GM12878 (cell line): ENCODE measurements around the gene ISLR2. TPM values are rescaled to one million over a fixed set of nuclear protein-coding genes. Genes with fewer than 3 reads are reported as not detected.

ENCODE experiments used
- ATAC-seq: fragments of 200-7000 bp; cut with Tn5 transposase; 3 replicates; pipeline ENCODE4 v1.9.1; 2020; ENCODE audit warnings: mild to moderate bottlenecking, moderate library complexity
- BruUV-seq: library from RNA; stranded (reverse); fragments of 400-500 nt; replicated peaks from 2 replicates; lab custom pipeline; 2021; lab: Mats Ljungman, UMichigan
- CTCF ChIA-PET: fragments of 300-600 bp; sonication (Branson Sonifier 250); formaldehyde crosslinking; extraction: SDS; loops from one replicate; lab custom pipeline; 2021; ENCODE audit warnings: inconsistent platforms; lab: Yijun Ruan, JAX
- POLR2A ChIA-PET: fragments of 350-600 bp; formaldehyde crosslinking; extraction: SDS; loops from one replicate; lab custom pipeline; 2021; ENCODE audit warnings: inconsistent platforms; lab: Charles Lee
- RAD21 ChIA-PET: fragments of 300-600 bp; sonication (Branson Sonifier 250); formaldehyde crosslinking; loops from one replicate; lab custom pipeline; 2023; ENCODE audit warnings: antibody characterized with exemption; ENCODE audit not compliant: unreplicated experiment; lab: Charles Lee
- SMC1A ChIA-PET: fragments of 300-600 bp; sonication (Branson Sonifier 250); formaldehyde crosslinking; loops from one replicate; lab custom pipeline; 2023; ENCODE audit not compliant: unreplicated experiment, uncharacterized antibody; lab: Charles Lee
- DNase-seq: peaks from one replicate; pipeline ENCODE4 v3.0.0-alpha.2; 2011; ENCODE audit warnings: low read depth, low spot score
- FAIRE-seq: peaks from 3 replicates; lab custom pipeline; 2011; peaks lifted over from hg19 to GRCh38; lab: Jason Lieb, UNC
- H2AFZ ChIP-seq: 2 replicates; pipeline ENCODE4 v1.6.0; 2011; ENCODE audit warnings: low read depth, low read length, control low read depth; ENCODE audit not compliant: control insufficient read depth
- H3K27ac ChIP-seq: 2 replicates; pipeline ENCODE4 v1.5.1; 2011; ENCODE audit warnings: control low read depth; ENCODE audit not compliant: control insufficient read depth, insufficient read depth
- H3K27me3 ChIP-seq, 2 experiments: replicated peaks in 1 of 2; 2 replicates each; pipeline versions ENCODE4 v1.6.0 to v1.6.1; 2011; ENCODE audit warnings: low read length in 1 of 2; ENCODE audit not compliant: control insufficient read depth in 2 of 2, insufficient read depth in 2 of 2
- H3K36me3 ChIP-seq, 2 experiments: 2 replicates each; pipeline ENCODE4 v1.5.1; 2011; ENCODE audit warnings: low read length in 1 of 2; ENCODE audit not compliant: control insufficient read depth in 2 of 2, insufficient read depth in 2 of 2
- H3K4me1 ChIP-seq: 2 replicates; pipeline ENCODE4 v1.6.1; 2011; ENCODE audit warnings: mild to moderate bottlenecking, low read length, moderate library complexity, mixed read lengths; ENCODE audit not compliant: control insufficient read depth, insufficient read depth
- H3K4me2 ChIP-seq: 2 replicates; pipeline ENCODE4 v1.6.0; 2011; ENCODE audit warnings: control low read depth; ENCODE audit not compliant: control insufficient read depth, insufficient read depth
- H3K4me3 ChIP-seq: fragments of 200-600 bp; sonication (generic); 2 replicates; pipeline ENCODE4 v1.5.1; 2016
- H3K79me2 ChIP-seq: 2 replicates; pipeline ENCODE4 v1.6.0; 2011; ENCODE audit warnings: low read length; ENCODE audit not compliant: control insufficient read depth, insufficient read depth
- H3K9ac ChIP-seq: 2 replicates; pipeline ENCODE4 v1.8.0; 2011; ENCODE audit warnings: low read length, control low read depth, mixed read lengths; ENCODE audit not compliant: control insufficient read depth, insufficient read depth
- H3K9me3 ChIP-seq: replicated peaks from 3 replicates; pipeline ENCODE4 v1.5.1; 2011; ENCODE audit warnings: mild to moderate bottlenecking, low read length; ENCODE audit not compliant: control insufficient read depth, insufficient read depth
- H4K20me1 ChIP-seq: 2 replicates; pipeline ENCODE4 v1.6.0; 2011; ENCODE audit not compliant: control insufficient read depth, insufficient read depth
- EZH2 ChIP-seq: IDR thresholded peaks from 2 replicates; pipeline ENCODE4 v1.6.1; 2012; ENCODE audit warnings: low read depth, mild to moderate bottlenecking, control low read depth, inconsistent platforms, low read length, borderline replicate concordance; ENCODE audit not compliant: control insufficient read depth
- TCF3 ChIP-seq: IDR thresholded peaks from 2 replicates; pipeline ENCODE4 v1.6.1; 2012; ENCODE audit warnings: low read depth, mild to moderate bottlenecking, low read length, borderline replicate concordance; ENCODE audit not compliant: insufficient read depth
- WGBS: methylation state at CpG from one replicate; pipeline ENCODE4 v1.1.6; 2016; ENCODE audit warnings: low lambda C conversion rate; ENCODE audit not compliant: insufficient replicate concordance, insufficient coverage; ENCODE audit errors: missing lambda C conversion rate; 5-methylcytosine and 5-hydroxymethylcytosine counted together
- in situ Hi-C: fragments of 300-500 bp; cut with MboI; formaldehyde crosslinking; loops from 9 replicates; pipeline ENCODE4 v1.14.3; 2018; ENCODE audit warnings: mixed read lengths
- intact Hi-C: fragments of 100-400 bp; cut with micrococcal nuclease; formaldehyde crosslinking; loops from one replicate; pipeline ENCODE4 v1.14.2; 2022; ENCODE audit not compliant: unreplicated experiment
- polyA plus RNA-seq, 11 experiments: library from polyadenylated mRNA; depleted of rRNA in 4 of 11; unstranded in 6 of 11; stranded (reverse) in 5 of 11; fragments of >200 nt; fragmentation: Nextera tagmentation in 4 of 11; fragmentation: Illumina TruSeq in 1 of 11; extraction: Ambion mirVana in 4 of 11; extraction: Trizol in 1 of 11; gene quantifications; 1 replicate in 1 of 11; 2 replicates in 10 of 11; pipeline versions ENCODE4 v1.2.1 to v1.2.3, GENCODE V29; 2011 to 2016; ENCODE audit warnings: inconsistent platforms in 2 of 11, missing spikeins in 2 of 11, low read depth in 1 of 11
- total RNA-seq, 4 experiments: library from RNA; depleted of rRNA in 3 of 4; stranded (reverse); fragments of >200 nt in 3 of 4; fragmentation: Illumina TruSeq in 1 of 4; extraction: Trizol in 1 of 4; gene quantifications; 2 replicates each; pipeline versions ENCODE4 v1.2.1 to v1.2.3, GENCODE V29; 2013 to 2021

ISLR2 gene
- total and polyA plus RNA-seq, 10 of the 15 experiments (the other 5 are each of a cell fraction or from before 2014, with no cell fraction given) = 0.04 to 0.21 (median 0.07) TPM; not detected in 4

GRCh38 chr15:74127954-74128784 lies 2.2 kb upstream of the ISLR2 start:
- ChIA-PET CTCF (interaction anchor here (0.6 to 3.3 kb wide), 7 partner anchors 10 to 851 kb away, joined by 3 to 26 read pairs (median 4); no protein-coding TSS in a partner anchor), POLR2A (no interaction called here), RAD21 (interaction anchor here (0.8 to 1.2 kb wide), 2 partner anchors 176 to 179 kb away, joined by 3 to 4 read pairs; no protein-coding TSS in a partner anchor), SMC1A (interaction anchor here (1.3 to 1.4 kb wide), 2 partner anchors 181 to 194 kb away, joined by 3 read pairs; no protein-coding TSS in a partner anchor)
- ATAC-seq (peak; percentile 20; the same call in 2 of the 3 replicates), FAIRE-seq (no peak), DNase-seq (no peak)
- no peak overlapping the region for H2AFZ ChIP-seq
- H3K36me3 ChIP-seq = no peaks in the 10 kb centered on the region
- 23% methylated on average over 50 of the region's 53 CpGs for WGBS
- intact Hi-C loops (loop anchor here (1.0 kb wide), 3 partner anchors 175 to 194 kb away; no protein-coding TSS in a partner anchor), in situ Hi-C loops (loop anchor here (10.0 kb wide), 1 partner anchor 1147 kb away; no protein-coding TSS in a partner anchor)
- H3K27me3 ChIP-seq = peaks cover 25 to 40% of the 10 kb centered on the region in 2 experiments
- 0 out of 2 replicates have a peak, but pooled peaks have one; percentile 25 for TF ChIP-seq EZH2
- no peak for TF ChIP-seq TCF3
- H3K9ac ChIP-seq = no peak overlapping the region
- no peaks in the 10 kb centered on the region for H4K20me1 ChIP-seq
- no TSS peak for BruUV-seq
- no peaks in the 10 kb centered on the region for H3K79me2 ChIP-seq
- H3K9me3 ChIP-seq = no peaks in the 10 kb centered on the region; the same call in 2 of the 3 replicates
- H3K27ac ChIP-seq = no peak overlapping the region
- peak overlapping the region; percentile 57; the same call in 1 of the 2 replicates for H3K4me3 ChIP-seq
- peaks cover 7% of the 10 kb centered on the region for H3K4me1 ChIP-seq
- H3K4me2 ChIP-seq = peak overlapping the region; percentile 57
